HUES48 (cell line): Measurements from ENCODE around the gene ARMCX5.

Experiments used
- H3K27ac ChIP-seq: one replicate; pipeline ENCODE4 v1.7.0; 2013; ENCODE audit warnings: low read depth, low read length, inconsistent platforms
- H3K27me3 ChIP-seq: 2 replicates; pipeline ENCODE4 v1.6.1; 2013; ENCODE audit warnings: mild to moderate bottlenecking, low read length; ENCODE audit not compliant: control insufficient read depth, insufficient read depth
- H3K36me3 ChIP-seq: 2 replicates; pipeline ENCODE4 v1.6.1; 2013; ENCODE audit warnings: low read length; ENCODE audit not compliant: control insufficient read depth, insufficient read depth
- H3K4me1 ChIP-seq: 2 replicates; pipeline ENCODE4 v1.6.1; 2013; ENCODE audit warnings: mild to moderate bottlenecking, low read length; ENCODE audit not compliant: control insufficient read depth, insufficient read depth
- H3K4me3 ChIP-seq: 2 replicates; pipeline ENCODE4 v1.5.1; 2013; ENCODE audit warnings: mild to moderate bottlenecking, low read depth, low read length
- H3K9ac ChIP-seq: 2 replicates; pipeline ENCODE4 v1.6.1; 2013; ENCODE audit warnings: mild to moderate bottlenecking, low read depth, low read length, moderate library complexity
- H3K9me3 ChIP-seq: 2 replicates; pipeline ENCODE4 v1.6.1; 2013; ENCODE audit warnings: low read length; ENCODE audit not compliant: control insufficient read depth, insufficient read depth

ARMCX5 gene

DNA sequence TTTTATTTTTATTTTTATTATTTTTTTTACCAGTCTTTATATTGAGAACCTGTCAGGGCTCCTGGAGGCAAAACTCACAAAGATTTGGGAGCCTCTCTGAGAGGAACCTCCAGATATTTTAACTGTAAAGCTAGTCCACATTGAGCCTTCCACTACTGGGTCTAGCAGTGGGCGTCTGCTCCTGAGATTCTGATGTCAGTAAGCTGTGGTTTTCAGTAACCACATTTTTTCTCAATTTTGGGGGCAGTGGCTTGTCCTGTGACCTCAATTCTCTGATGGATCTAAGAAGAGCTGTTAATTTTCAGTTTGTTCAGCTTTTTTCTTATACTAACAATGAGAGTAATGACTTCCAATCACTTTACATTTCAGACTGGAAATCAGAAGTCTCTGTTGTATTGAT, 28.3 kb downstream of the ARMCX5 start:
- H3K27ac ChIP-seq, result no peak overlapping the region
- no peak overlapping the region for H3K4me3 ChIP-seq
- H3K27me3 ChIP-seq, result no peaks in the 10 kb centered on the region
- H3K9ac ChIP-seq, result no peak overlapping the region
- no peaks in the 10 kb centered on the region for H3K36me3 ChIP-seq
- H3K4me1 ChIP-seq, result no peaks in the 10 kb centered on the region
- peaks cover 18% of the 10 kb centered on the region for H3K9me3 ChIP-seq

DNA sequence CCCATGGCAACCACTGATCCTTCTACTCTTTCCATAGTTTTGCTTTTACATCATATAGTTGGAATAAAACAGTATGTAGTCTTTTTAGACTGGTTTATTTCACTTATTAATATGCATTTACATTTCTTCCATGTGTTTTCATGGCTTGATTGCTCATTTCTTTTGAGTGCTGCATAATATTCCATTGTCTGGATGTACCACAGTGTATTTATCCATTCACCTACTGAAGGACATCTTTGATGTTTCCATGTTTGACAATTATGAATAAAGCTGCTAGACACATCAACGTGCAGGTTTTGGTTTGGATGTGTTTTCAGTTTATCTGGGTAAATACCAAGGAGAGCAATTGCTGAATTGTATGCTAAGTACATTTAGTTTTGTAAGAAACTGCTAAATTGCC, 38.2 kb downstream of the ARMCX5 start:
- Histone ChIP-seq H3K4me3 (no peak overlapping the region), H3K4me1 (no peaks in the 10 kb centered on the region), H3K27me3 (no peaks in the 10 kb centered on the region), H3K9ac (no peak overlapping the region), H3K36me3 (no peaks in the 10 kb centered on the region), H3K27ac (no peak overlapping the region), H3K9me3 (peaks cover 12% of the 10 kb centered on the region; the same call in 1 of the 2 replicates)

DNA sequence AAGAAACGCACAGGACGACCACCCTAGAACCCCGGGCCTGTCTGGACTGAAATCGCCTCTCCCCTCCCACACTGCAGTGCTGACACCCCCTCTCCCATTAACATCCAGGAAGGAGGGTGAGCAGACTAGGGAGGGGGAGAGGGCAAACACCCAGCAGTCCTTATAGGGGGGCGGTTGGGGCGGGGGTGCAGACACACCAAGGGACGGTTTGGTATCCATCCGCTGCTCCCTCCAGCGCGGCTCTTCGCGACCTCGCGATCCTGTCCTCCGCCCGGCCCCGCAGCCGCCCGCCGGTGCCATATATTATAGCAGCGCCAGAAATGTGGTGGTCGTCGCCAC, 51.6 kb downstream of the ARMCX5 start:
- H3K27me3 ChIP-seq, result peaks cover 13% of the 10 kb centered on the region; the same call in 1 of the 2 replicates
- H3K27ac ChIP-seq, result no peak overlapping the region
- H3K9ac ChIP-seq, result no peak overlapping the region
- H3K36me3 ChIP-seq, result no peaks in the 10 kb centered on the region
- H3K4me3 ChIP-seq, result peak overlapping the region; percentile 62
- H3K9me3 ChIP-seq, result peaks cover 2% of the 10 kb centered on the region; the same call in 1 of the 2 replicates
- no peaks in the 10 kb centered on the region for H3K4me1 ChIP-seq

DNA sequence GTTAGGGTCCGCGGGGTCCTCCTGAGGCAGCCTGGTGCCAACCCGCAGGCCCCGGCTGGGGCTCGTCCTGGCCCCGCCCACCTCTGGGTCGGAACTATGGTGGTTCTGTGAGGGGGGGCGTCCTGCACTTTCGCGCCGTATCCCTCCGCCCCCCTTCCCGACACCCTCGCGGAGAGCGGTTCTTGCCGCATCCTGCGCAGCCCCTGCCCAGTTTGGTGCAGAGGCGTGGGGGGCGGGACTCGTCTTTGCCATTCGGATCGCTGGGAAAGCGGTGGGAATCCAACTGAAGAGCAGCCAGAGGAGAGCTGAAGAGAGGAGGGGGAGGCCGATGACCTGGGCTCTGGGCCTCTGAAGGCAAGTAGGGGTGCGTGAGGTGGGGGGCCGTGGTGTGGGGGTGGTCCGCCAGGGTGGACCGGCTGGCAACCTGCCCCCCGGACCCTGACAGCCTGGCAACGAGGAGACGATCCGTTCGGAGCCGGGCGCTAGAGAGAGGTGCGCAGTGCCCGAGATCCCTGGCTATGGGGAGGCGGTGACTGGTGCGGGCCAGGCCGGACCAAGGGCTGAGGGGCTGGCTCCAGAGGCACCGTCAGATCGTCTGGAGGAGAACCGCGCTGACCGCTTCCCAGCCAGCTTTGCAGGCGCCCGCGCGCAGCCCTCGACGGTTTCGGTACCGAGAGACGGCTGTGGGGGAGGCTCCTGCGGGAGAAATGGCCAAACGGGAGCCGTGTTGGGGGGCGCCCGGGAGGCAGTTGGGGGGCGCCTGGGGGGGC, 52.1 kb downstream of the ARMCX5 start, which contains the start of gene GPRASP1:
Gene GPRASP1, plus strand, starts transcription at position 242 of the 770 bp plus-strand sequence. CDS start 2,431 bp downstream, outside the sequence.
- Histone ChIP-seq H3K36me3 (no peaks in the 10 kb centered on the region), H3K27ac (no peak within 1 kb of the TSS), H3K4me3 (peak within 1 kb of the TSS; percentile 62), H3K4me1 (no peaks in the 10 kb centered on the region), H3K9ac (no peak within 1 kb of the TSS), H3K9me3 (peaks cover 2% of the 10 kb centered on the region; the same call in 1 of the 2 replicates), H3K27me3 (peaks cover 13% of the 10 kb centered on the region; the same call in 1 of the 2 replicates)

DNA sequence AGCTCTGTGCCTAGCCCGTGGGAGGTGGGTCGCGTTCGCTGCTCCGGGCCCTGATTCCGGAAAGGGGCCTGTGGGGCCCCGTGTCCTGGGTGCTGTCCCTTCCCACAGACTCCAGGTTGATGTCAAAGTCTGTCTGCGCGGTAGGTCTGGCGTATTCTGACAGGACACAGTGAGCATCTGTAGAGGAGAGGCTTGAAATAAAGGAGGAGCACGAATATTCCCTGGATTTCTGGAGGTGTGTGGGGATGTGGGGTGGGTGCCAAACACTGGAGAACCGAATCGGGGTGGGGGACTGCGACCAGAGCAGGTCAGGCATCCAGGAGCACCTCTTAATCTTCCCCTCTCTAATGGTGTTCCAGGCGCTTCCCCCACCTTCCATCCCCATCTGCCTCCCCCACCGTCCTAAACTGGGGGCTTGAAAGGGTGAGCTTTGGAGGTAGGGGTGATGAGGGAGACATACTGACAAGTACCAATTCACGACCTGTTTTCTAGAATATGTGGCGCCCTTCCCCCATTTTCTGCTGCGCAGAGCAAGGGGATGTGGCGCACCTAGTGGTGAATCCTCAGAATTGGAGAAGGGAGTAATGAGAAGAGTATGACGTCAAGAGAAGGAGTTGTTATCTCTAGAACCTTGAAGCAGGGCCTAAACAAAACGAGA, 52.8 kb downstream of the ARMCX5 start:
- no peaks in the 10 kb centered on the region for H3K36me3 ChIP-seq
- peaks cover 2% of the 10 kb centered on the region for H3K9me3 ChIP-seq
- no peak overlapping the region for H3K9ac ChIP-seq
- H3K27ac ChIP-seq, result no peak overlapping the region
- H3K4me3 ChIP-seq, result peak overlapping the region; percentile 62
- H3K4me1 ChIP-seq, result no peaks in the 10 kb centered on the region
- peaks cover 13% of the 10 kb centered on the region; the same call in 1 of the 2 replicates for H3K27me3 ChIP-seq
